Psoas muscle (tissue), 8 donors: Measurements from ENCODE around the gene MASP1. TPM values are rescaled to one million over a fixed set of nuclear protein-coding genes. Genes with fewer than 3 reads are reported as not detected.

Experiments used
- ATAC-seq, 4 donors: fragments of 200-7000 bp; cut with Tn5 transposase; one replicate each; pipeline ENCODE4 v1.9.1; 2020; ENCODE audit warnings: moderate library complexity in 3 of 4, mild to moderate bottlenecking in 2 of 4
- DNase-seq, 2 donors: peaks; one replicate each; pipeline ENCODE4 v3.0.0-alpha.2; 2020
- H3K27ac ChIP-seq: fragments of 200-600 bp; one replicate; pipeline ENCODE4 v1.8.0; 2022
- H3K27me3 ChIP-seq, 3 donors: fragments of 200-600 bp in 1 of 3; one replicate each; pipeline versions ENCODE4 v1.6.1 to v1.8.0; 2013 to 2022; ENCODE audit warnings: low read length in 2 of 3, mild to moderate bottlenecking in 2 of 3, moderate library complexity in 1 of 3; ENCODE audit not compliant: insufficient read depth in 3 of 3
- H3K36me3 ChIP-seq, 2 donors: fragments of 200-600 bp in 1 of 2; one replicate each; pipeline versions ENCODE4 v1.6.1 to v1.8.0; 2013 to 2022; ENCODE audit warnings: low read depth in 1 of 2, mild to moderate bottlenecking in 1 of 2, moderate library complexity in 1 of 2; ENCODE audit not compliant: insufficient read depth in 1 of 2
- H3K4me1 ChIP-seq: fragments of 200-600 bp; one replicate; pipeline ENCODE4 v1.8.0; 2022
- H3K4me3 ChIP-seq: fragments of 200-600 bp; one replicate; pipeline ENCODE4 v1.8.0; 2022; ENCODE audit warnings: mild to moderate bottlenecking
- H3K9me3 ChIP-seq: fragments of 200-600 bp; one replicate; pipeline ENCODE4 v1.8.0; 2022
- WGBS, 3 donors: extraction: QIAGEN DNeasy Blood & Tissue Kit; methylation state at CpG; one replicate each; pipeline versions ENCODE4 v1.1.6 to v1.1.7; 2013; 5-methylcytosine and 5-hydroxymethylcytosine counted together
- intact Hi-C, 2 donors: fragments of 100-400 bp; cut with DNase I; formaldehyde crosslinking; loops; one replicate each; pipeline versions ENCODE4 v1.11.0 to v1.14.2; 2022
- polyA plus RNA-seq, 3 donors: library from polyadenylated mRNA; stranded (reverse); fragments of 200-250 nt; gene quantifications; one replicate each; pipeline ENCODE4 v1.2.3, GENCODE V29; 2013
- total RNA-seq, 4 donors: library from RNA; stranded (reverse); fragmentation: NEBNext Ultra II Directional in 2 of 4; extraction: Animal tissue kit (Norgen Biotek cat#: 25700) in 2 of 4; gene quantifications; one replicate each; pipeline versions ENCODE4 v1.2.1 to v1.2.4, GENCODE V29; 2021 to 2023
- TF ChIP-seq, protein P1 (sequence below): fragments of 200-600 bp; IDR thresholded peaks from one replicate; pipeline ENCODE4 v1.8.0; 2022; ENCODE audit warnings: antibody characterized with exemption
- donor health status: healthy with polysubstance abuse.
- donor health status: DM: no; HTN: no; CAD: no; lungs with moderate emphysema.
- donor health status: Bipolar disorder and iron deficiency.
- donor health status: healthy.
- donor health status: DM: yes; HTN: yes; CAD: no.
- donor health status: DM: no; HTN: no; CAD: no.
- donor health status: DM: no; HTN: no; CAD: no.
- donor health status: DM: yes; HTN: yes; CAD: no.

MASP1 gene
- total and polyA plus RNA-seq, 7 donors, result 0.66 to 8.1 (median 4.2) TPM

DNA sequence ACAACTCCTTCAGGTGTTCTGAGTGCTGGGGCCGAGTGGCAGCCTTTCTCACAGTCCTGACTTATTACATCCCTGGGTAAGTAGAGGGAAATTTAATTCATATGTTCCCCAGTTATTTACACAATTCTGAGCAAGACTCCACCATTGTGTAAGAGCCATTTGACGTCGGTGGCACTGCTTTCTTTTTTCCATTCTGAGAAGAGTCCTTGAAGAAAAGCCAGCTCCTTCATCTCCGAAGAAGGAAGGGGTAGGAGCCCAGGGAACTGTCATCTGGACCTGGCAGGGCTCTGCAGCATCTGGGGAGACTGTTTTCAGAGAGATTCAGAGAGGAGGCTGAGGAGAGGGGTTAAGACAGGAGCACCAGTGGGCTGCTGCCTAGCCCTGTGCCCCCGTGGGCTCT is 22.6 kb upstream of the MASP1 start:
- intact Hi-C loops, result loop anchor here in 1 of 2 donors (2.0 kb wide), 1 partner anchor 393 kb away; no protein-coding TSS in a partner anchor
- Histone ChIP-seq H3K4me3 (no peak overlapping the region), H3K9me3 (no peaks in the 10 kb centered on the region), H3K27ac (no peak overlapping the region), H3K4me1 (peaks cover 3% of the 10 kb centered on the region), H3K27me3 (no peaks in the 10 kb centered on the region), H3K36me3 (no peaks in the 10 kb centered on the region)
- DNase-seq (no peak), ATAC-seq (no peak)
- 54 to 66% (median 59%) methylated on average over 5 of the region's 5 CpGs for WGBS, 3 donors
- TF ChIP-seq, protein P1, sequence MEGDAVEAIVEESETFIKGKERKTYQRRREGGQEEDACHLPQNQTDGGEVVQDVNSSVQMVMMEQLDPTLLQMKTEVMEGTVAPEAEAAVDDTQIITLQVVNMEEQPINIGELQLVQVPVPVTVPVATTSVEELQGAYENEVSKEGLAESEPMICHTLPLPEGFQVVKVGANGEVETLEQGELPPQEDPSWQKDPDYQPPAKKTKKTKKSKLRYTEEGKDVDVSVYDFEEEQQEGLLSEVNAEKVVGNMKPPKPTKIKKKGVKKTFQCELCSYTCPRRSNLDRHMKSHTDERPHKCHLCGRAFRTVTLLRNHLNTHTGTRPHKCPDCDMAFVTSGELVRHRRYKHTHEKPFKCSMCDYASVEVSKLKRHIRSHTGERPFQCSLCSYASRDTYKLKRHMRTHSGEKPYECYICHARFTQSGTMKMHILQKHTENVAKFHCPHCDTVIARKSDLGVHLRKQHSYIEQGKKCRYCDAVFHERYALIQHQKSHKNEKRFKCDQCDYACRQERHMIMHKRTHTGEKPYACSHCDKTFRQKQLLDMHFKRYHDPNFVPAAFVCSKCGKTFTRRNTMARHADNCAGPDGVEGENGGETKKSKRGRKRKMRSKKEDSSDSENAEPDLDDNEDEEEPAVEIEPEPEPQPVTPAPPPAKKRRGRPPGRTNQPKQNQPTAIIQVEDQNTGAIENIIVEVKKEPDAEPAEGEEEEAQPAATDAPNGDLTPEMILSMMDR, result no peak

DNA sequence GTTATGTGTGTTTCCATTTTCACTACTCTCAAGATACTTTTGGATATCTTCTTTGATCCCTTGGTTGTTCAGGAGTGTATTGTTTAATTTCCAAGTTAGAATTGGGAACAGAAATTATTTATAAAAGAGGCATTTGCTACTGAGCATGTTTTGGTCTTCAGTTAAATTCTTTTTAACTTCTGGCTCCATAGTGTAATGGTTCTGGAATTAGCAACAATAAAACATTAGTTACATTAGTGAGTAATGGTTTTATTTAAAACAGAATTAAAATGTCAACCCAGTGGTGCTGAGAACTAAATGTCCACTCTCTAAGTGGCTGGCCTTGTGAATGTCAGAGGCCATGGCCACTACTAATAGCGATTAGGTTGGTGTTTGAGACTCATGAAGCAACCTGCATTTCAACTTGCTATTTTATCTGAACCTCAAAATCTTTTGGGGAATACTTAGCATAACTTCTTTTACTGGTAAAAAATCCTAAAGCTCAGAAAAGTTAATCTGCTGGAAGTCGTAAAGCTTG is 19.5 kb upstream of the MASP1 start:
- no peaks in the 10 kb centered on the region for H3K4me1 ChIP-seq
- TF ChIP-seq, protein P1, result no peak
- ATAC-seq (no peak), DNase-seq (no peak)
- H3K27me3 ChIP-seq, result no peaks in the 10 kb centered on the region
- H3K9me3 ChIP-seq, result no peaks in the 10 kb centered on the region
- H3K36me3 ChIP-seq, result no peaks in the 10 kb centered on the region
- intact Hi-C loops, result no loop called here
- H3K27ac ChIP-seq, result no peak overlapping the region
- H3K4me3 ChIP-seq, result no peak overlapping the region
- WGBS, 3 donors, result 93 to 97% (median 96%) methylated on average over 2 of the region's 2 CpGs

DNA sequence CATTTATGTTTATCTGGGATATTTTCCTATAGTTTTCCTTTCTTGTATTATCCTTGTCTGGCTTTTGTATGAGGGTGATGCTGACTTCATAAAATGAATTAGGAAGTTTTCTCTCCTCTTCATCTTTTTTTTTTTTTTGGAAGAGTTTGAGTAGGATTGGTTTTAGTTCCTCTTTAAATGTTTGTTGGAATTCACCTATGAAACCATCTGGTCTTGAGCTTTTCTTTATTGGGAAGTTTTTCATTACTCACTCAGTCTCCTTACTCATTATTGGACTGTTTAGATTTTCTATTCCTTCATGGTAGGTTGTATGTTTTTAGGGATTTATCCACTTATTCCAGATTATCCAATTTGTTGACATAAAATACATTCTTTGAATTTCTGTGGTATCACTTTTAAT is 18.7 kb upstream of the MASP1 start:
- H3K9me3 ChIP-seq, result no peaks in the 10 kb centered on the region
- DNase-seq, result no peak
- TF ChIP-seq, protein P1, result no peak
- H3K36me3 ChIP-seq, result no peaks in the 10 kb centered on the region
- no peak for ATAC-seq
- H3K4me1 ChIP-seq, result no peaks in the 10 kb centered on the region
- no peaks in the 10 kb centered on the region for H3K27me3 ChIP-seq
- H3K4me3 ChIP-seq, result no peak overlapping the region
- intact Hi-C loops, result no loop called here
- no peak overlapping the region for H3K27ac ChIP-seq

DNA sequence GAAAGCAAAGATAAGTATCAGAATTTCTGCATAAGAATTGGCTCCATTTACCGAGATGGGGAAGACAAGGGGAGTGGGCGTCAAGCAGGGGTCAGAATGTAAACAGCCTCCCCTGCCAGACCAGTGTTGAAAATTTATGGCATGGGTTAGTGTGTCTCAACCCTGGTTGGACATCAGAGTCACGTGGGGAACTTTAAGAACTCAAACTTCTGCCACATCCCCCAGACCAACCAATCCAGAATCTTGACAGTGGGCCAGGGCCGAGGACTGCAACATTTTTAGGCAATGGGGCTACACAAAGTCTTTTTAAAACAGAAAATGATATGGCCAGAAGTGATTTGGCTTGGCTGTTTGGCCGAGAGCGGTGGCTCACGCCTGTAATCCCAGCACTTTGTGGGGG is 14.3 kb upstream of the MASP1 start:
- Histone ChIP-seq H3K27ac (no peak overlapping the region), H3K27me3 (no peaks in the 10 kb centered on the region), H3K9me3 (no peaks in the 10 kb centered on the region), H3K4me3 (no peak overlapping the region), H3K4me1 (no peaks in the 10 kb centered on the region), H3K36me3 (no peaks in the 10 kb centered on the region)
- TF ChIP-seq, protein P1, result no peak
- DNase-seq (no peak), ATAC-seq (no peak)
- intact Hi-C loops, result loop anchor here in 1 of 2 donors (10.0 kb wide), 1 partner anchor 181 kb away; no protein-coding TSS in a partner anchor
- 66 to 75% (median 71%) methylated on average over 7 of the region's 7 CpGs for WGBS, 3 donors

DNA sequence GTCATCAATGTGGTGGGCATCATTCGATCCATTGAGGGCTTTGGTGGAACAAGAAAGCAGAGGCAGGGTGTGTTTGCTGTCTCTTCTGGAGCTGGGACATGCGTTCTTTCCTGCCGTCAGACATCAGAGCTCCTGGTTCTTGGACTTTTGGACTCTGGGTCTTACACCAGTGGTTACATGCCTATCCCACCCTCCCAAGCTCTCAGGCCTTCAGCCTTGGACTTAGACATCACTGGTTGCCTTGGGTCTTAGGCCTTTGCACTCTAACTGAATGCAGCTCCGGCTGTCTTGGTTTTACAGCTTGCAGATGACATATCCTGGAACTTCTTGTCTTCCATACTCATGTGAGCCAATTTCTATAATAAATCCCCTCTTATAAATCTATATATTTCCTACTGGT is 8.1 kb upstream of the MASP1 start:
- H3K27ac ChIP-seq, result no peak overlapping the region
- no peak for ATAC-seq
- H3K36me3 ChIP-seq, result no peaks in the 10 kb centered on the region
- intact Hi-C loops, result loop anchor here in 1 of 2 donors (10.0 kb wide), 1 partner anchor 175 kb away; no protein-coding TSS in a partner anchor
- TF ChIP-seq, protein P1, result no peak
- no peaks in the 10 kb centered on the region for H3K4me1 ChIP-seq
- no peaks in the 10 kb centered on the region for H3K9me3 ChIP-seq
- DNase-seq, result no peak
- H3K27me3 ChIP-seq, result no peaks in the 10 kb centered on the region
- H3K4me3 ChIP-seq, result no peak overlapping the region
- 85 to 94% (median 92%) methylated on average over 4 of the region's 4 CpGs for WGBS, 3 donors
